Nephron progenitor cell (in vitro differentiated cells): Measurements from ENCODE around the gene GORASP2.

ENCODE experiments used
- DNase-seq: peaks from one replicate; pipeline ENCODE4 v3.0.0; 2021
- H3K27ac Mint-ChIP-seq: 2 replicates; pipeline ENCODE4 v1.8.0; 2021; ENCODE audit warnings: mild to moderate bottlenecking, moderate library complexity, mixed read lengths
- H3K27me3 Mint-ChIP-seq: 2 replicates; pipeline ENCODE4 v1.8.0; 2021; ENCODE audit warnings: mild to moderate bottlenecking, low read depth, mixed read lengths; ENCODE audit not compliant: poor library complexity
- H3K36me3 Mint-ChIP-seq: 2 replicates; pipeline ENCODE4 v1.8.0; 2021; ENCODE audit warnings: low read depth, mixed read lengths
- H3K4me1 Mint-ChIP-seq: 2 replicates; pipeline ENCODE4 v1.8.0; 2021; ENCODE audit warnings: mixed read lengths
- H3K4me3 Mint-ChIP-seq: 2 replicates; pipeline ENCODE4 v1.8.0; 2021; ENCODE audit warnings: mild to moderate bottlenecking, moderate library complexity, mixed read lengths
- H3K9me3 Mint-ChIP-seq: 2 replicates; pipeline ENCODE4 v1.8.0; 2021; ENCODE audit warnings: mild to moderate bottlenecking, moderate library complexity, mixed read lengths
- CTCF ChIP-seq: fragments of 200-600 bp; sonication (generic); IDR thresholded peaks from 2 replicates; pipeline ENCODE4 v1.5.0; 2021; ENCODE audit warnings: antibody characterized with exemption

GORASP2 gene

GRCh38 chr2:170969872-170970496 lies 40.9 kb downstream of the GORASP2 start:
- Mint-ChIP-seq H3K27ac (no peak overlapping the region), H3K27me3 (peaks cover 4% of the 10 kb centered on the region), H3K4me3 (no peak overlapping the region), H3K9me3 (no peaks in the 10 kb centered on the region), H3K36me3 (peaks cover 29% of the 10 kb centered on the region), H3K4me1 (peaks cover 15% of the 10 kb centered on the region)
- TF ChIP-seq CTCF = no peak
- no peak for DNase-seq

DNA sequence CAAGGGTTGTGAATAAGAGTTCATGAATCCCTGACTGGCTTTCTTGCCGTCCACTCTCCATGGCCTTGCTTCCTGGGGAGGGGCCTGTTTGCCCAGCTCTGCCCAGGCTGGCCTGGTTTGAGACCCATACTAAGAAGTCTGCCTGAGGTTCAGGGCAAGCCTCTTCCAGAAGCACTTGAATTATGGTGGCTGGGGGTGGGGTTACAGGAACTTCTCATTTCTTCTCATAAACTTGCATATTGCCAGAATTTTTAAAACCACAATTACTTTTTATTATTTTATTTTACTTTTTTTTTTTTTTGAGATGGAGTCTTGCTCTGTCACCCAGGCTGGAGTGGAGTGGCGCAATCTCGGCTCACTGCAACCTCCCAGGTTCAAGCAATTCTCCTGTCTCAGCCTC lies 42.0 kb downstream of the GORASP2 start:
- Mint-ChIP-seq H3K27ac (no peak overlapping the region), H3K4me1 (peaks cover 15% of the 10 kb centered on the region), H3K27me3 (peaks cover 10% of the 10 kb centered on the region), H3K9me3 (no peaks in the 10 kb centered on the region), H3K4me3 (no peak overlapping the region), H3K36me3 (peaks cover 20% of the 10 kb centered on the region)
- no peak for TF ChIP-seq CTCF
- DNase-seq = no peak

DNA sequence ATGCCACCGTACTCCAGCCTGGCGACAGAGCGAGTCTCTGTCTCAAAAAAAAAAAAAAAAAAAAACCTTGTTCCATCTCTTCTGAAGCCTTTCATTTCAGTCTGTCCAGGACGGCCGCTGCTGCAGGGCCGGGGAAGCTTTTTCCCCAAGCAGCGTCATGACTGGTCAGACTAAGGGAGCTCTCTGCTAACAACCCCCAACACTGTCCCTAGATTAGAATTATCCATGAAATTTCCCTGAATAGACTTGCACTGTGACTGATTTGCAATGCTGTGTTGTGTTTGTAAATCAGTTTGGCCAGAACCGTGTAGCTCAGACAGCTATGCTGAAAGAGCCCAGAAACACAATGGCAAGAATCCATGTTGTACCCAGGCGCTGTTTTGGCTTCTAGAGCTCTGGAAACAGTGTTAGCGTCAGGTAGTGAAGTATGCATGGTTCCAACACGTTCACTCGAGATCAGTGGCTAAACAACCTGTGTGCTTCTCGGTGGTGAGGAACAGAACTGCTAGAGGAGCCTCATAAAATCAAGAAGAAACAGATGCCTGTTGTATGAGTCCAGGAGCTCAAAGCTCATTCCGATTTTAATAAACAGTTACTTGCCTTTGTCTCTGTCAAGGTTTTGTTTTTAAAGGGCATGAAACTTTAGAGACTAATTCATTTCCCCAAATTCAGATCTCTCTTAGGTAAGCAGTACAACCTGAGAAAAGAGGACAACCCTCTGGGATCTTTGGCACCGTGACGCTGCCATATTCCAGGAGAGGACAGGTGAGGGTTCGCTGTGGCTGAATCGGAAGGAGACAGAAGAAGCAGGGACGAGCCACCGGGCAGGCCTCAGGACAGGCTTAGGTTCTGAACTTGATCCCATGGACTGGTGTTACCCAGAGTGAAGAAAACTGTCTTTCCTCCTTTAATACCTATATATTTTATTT lies 43.5 kb downstream of the GORASP2 start:
- Mint-ChIP-seq H3K27me3 (peaks cover 10% of the 10 kb centered on the region), H3K4me3 (peak overlapping the region; percentile 72), H3K4me1 (peaks cover 15% of the 10 kb centered on the region), H3K36me3 (peaks cover 6% of the 10 kb centered on the region), H3K9me3 (no peaks in the 10 kb centered on the region), H3K27ac (no peak overlapping the region)
- no peak for TF ChIP-seq CTCF
- no peak for DNase-seq

DNA sequence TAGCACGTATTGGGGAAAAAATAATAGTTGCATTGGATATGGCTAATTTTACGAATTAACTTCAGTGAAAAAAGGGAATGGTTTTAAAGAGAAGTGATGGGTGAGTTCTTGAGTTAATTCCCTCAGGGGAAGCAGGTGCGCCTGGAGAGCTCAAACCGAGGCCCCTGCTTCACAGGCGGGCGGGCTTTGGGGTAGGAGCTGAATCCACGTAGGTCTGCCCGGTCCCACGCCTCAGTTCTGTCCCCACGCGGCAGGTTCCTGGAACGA lies 44.1 kb downstream of the GORASP2 start:
- TF ChIP-seq CTCF = no peak
- peaks cover 13% of the 10 kb centered on the region for H3K27me3 Mint-ChIP-seq
- peaks cover 15% of the 10 kb centered on the region for H3K4me1 Mint-ChIP-seq
- no peak overlapping the region for H3K27ac Mint-ChIP-seq
- DNase-seq = no peak
- no peaks in the 10 kb centered on the region for H3K9me3 Mint-ChIP-seq
- H3K36me3 Mint-ChIP-seq = peaks cover under 1% of the 10 kb centered on the region
- peak overlapping the region; percentile 72 for H3K4me3 Mint-ChIP-seq

DNA sequence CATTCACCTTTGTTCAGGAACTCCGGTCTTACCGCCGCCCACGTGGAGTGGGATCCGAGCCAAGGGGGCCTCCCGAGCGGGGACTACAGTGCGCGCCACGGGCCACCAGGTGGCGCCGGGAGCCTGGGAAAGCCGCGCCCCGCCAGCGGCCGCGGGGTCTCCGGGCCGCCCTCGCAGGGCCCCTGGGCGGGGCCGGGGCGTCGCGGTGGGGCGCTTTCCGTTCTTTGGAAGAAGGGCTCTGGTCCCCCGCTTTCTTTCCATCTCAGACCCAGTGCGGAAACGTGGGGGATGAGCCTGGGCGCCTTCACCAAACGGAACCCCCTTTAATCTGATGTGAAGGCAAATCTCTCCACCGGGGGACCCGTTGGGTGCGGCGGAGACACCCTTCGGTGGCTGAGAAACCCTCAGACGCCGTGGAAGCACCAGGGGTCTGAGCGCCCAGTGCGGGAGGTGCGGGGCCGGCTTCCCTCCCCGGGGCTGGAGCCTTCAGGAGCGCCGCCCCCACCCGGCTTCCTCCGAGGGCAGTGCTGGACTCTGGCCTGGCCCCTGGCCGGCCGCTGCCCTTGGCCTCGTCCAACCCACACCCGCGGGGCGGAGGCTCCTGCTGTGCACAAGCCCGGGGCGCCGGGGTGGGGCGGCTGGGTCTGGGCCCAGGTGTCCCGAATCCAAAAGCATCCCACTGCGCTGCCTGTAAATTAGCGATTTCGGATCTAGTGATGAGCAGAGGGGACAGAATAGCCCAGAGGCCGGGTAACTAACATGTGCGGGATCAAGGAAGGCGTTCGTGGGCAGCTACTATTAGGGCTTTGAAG lies 44.6 kb downstream of the GORASP2 start:
- Mint-ChIP-seq H3K27ac (no peak overlapping the region), H3K9me3 (no peaks in the 10 kb centered on the region), H3K36me3 (no peaks in the 10 kb centered on the region), H3K4me1 (peaks cover 15% of the 10 kb centered on the region), H3K4me3 (peak overlapping the region; percentile 72), H3K27me3 (peaks cover 13% of the 10 kb centered on the region)
- DNase-seq = peak; percentile 86
- TF ChIP-seq CTCF = peak; percentile 71
